GM12878 (cell line): Measurements from ENCODE around the gene ATP6V0D1. TPM values are rescaled to one million over a fixed set of nuclear protein-coding genes. Genes with fewer than 3 reads are reported as not detected.

ENCODE experiments used
- ATAC-seq: fragments of 200-7000 bp; cut with Tn5 transposase; 3 replicates; pipeline ENCODE4 v1.9.1; 2020; ENCODE audit warnings: mild to moderate bottlenecking, moderate library complexity
- BruUV-seq: library from RNA; stranded (reverse); fragments of 400-500 nt; replicated peaks from 2 replicates; lab custom pipeline; 2021; lab: Mats Ljungman, UMichigan
- CTCF ChIA-PET: fragments of 300-600 bp; sonication (Branson Sonifier 250); formaldehyde crosslinking; extraction: SDS; loops from one replicate; lab custom pipeline; 2021; ENCODE audit warnings: inconsistent platforms; lab: Yijun Ruan, JAX
- POLR2A ChIA-PET: fragments of 350-600 bp; formaldehyde crosslinking; extraction: SDS; loops from one replicate; lab custom pipeline; 2021; ENCODE audit warnings: inconsistent platforms; lab: Charles Lee
- RAD21 ChIA-PET: fragments of 300-600 bp; sonication (Branson Sonifier 250); formaldehyde crosslinking; loops from one replicate; lab custom pipeline; 2023; ENCODE audit warnings: antibody characterized with exemption; ENCODE audit not compliant: unreplicated experiment; lab: Charles Lee
- SMC1A ChIA-PET: fragments of 300-600 bp; sonication (Branson Sonifier 250); formaldehyde crosslinking; loops from one replicate; lab custom pipeline; 2023; ENCODE audit not compliant: unreplicated experiment, uncharacterized antibody; lab: Charles Lee
- DNase-seq: peaks from one replicate; pipeline ENCODE4 v3.0.0-alpha.2; 2011; ENCODE audit warnings: low read depth, low spot score
- FAIRE-seq: peaks from 3 replicates; lab custom pipeline; 2011; peaks lifted over from hg19 to GRCh38; lab: Jason Lieb, UNC
- H2AFZ ChIP-seq: 2 replicates; pipeline ENCODE4 v1.6.0; 2011; ENCODE audit warnings: low read depth, low read length, control low read depth; ENCODE audit not compliant: control insufficient read depth
- H3K27ac ChIP-seq: 2 replicates; pipeline ENCODE4 v1.5.1; 2011; ENCODE audit warnings: control low read depth; ENCODE audit not compliant: control insufficient read depth, insufficient read depth
- H3K27me3 ChIP-seq, 2 experiments: replicated peaks in 1 of 2; 2 replicates each; pipeline versions ENCODE4 v1.6.0 to v1.6.1; 2011; ENCODE audit warnings: low read length in 1 of 2; ENCODE audit not compliant: control insufficient read depth in 2 of 2, insufficient read depth in 2 of 2
- H3K36me3 ChIP-seq, 2 experiments: 2 replicates each; pipeline ENCODE4 v1.5.1; 2011; ENCODE audit warnings: low read length in 1 of 2; ENCODE audit not compliant: control insufficient read depth in 2 of 2, insufficient read depth in 2 of 2
- H3K4me1 ChIP-seq: 2 replicates; pipeline ENCODE4 v1.6.1; 2011; ENCODE audit warnings: mild to moderate bottlenecking, low read length, moderate library complexity, mixed read lengths; ENCODE audit not compliant: control insufficient read depth, insufficient read depth
- H3K4me2 ChIP-seq: 2 replicates; pipeline ENCODE4 v1.6.0; 2011; ENCODE audit warnings: control low read depth; ENCODE audit not compliant: control insufficient read depth, insufficient read depth
- H3K4me3 ChIP-seq: fragments of 200-600 bp; sonication (generic); 2 replicates; pipeline ENCODE4 v1.5.1; 2016
- H3K79me2 ChIP-seq: 2 replicates; pipeline ENCODE4 v1.6.0; 2011; ENCODE audit warnings: low read length; ENCODE audit not compliant: control insufficient read depth, insufficient read depth
- H3K9ac ChIP-seq: 2 replicates; pipeline ENCODE4 v1.8.0; 2011; ENCODE audit warnings: low read length, control low read depth, mixed read lengths; ENCODE audit not compliant: control insufficient read depth, insufficient read depth
- H3K9me3 ChIP-seq: replicated peaks from 3 replicates; pipeline ENCODE4 v1.5.1; 2011; ENCODE audit warnings: mild to moderate bottlenecking, low read length; ENCODE audit not compliant: control insufficient read depth, insufficient read depth
- H4K20me1 ChIP-seq: 2 replicates; pipeline ENCODE4 v1.6.0; 2011; ENCODE audit not compliant: control insufficient read depth, insufficient read depth
- IKZF1 ChIP-seq: fragments of 450-650 bp; conservative IDR thresholded peaks from 2 replicates; pipeline ENCODE4 v1.6.1; 2017; ENCODE audit warnings: antibody characterized with exemption, mild to moderate bottlenecking
- PBX3 ChIP-seq: IDR thresholded peaks from 2 replicates; pipeline ENCODE4 v1.6.1; 2011; ENCODE audit warnings: mild to moderate bottlenecking, low read depth, low read length, moderate library complexity; ENCODE audit not compliant: insufficient replicate concordance
- WGBS: methylation state at CpG from one replicate; pipeline ENCODE4 v1.1.6; 2016; ENCODE audit warnings: low lambda C conversion rate; ENCODE audit not compliant: insufficient replicate concordance, insufficient coverage; ENCODE audit errors: missing lambda C conversion rate; 5-methylcytosine and 5-hydroxymethylcytosine counted together
- in situ Hi-C: fragments of 300-500 bp; cut with MboI; formaldehyde crosslinking; loops from 9 replicates; pipeline ENCODE4 v1.14.3; 2018; ENCODE audit warnings: mixed read lengths
- intact Hi-C: fragments of 100-400 bp; cut with micrococcal nuclease; formaldehyde crosslinking; loops from one replicate; pipeline ENCODE4 v1.14.2; 2022; ENCODE audit not compliant: unreplicated experiment
- polyA plus RNA-seq, 11 experiments: library from polyadenylated mRNA; depleted of rRNA in 4 of 11; unstranded in 6 of 11; stranded (reverse) in 5 of 11; fragments of >200 nt; fragmentation: Nextera tagmentation in 4 of 11; fragmentation: Illumina TruSeq in 1 of 11; extraction: Ambion mirVana in 4 of 11; extraction: Trizol in 1 of 11; gene quantifications; 1 replicate in 1 of 11; 2 replicates in 10 of 11; pipeline versions ENCODE4 v1.2.1 to v1.2.3, GENCODE V29; 2011 to 2016; ENCODE audit warnings: inconsistent platforms in 2 of 11, missing spikeins in 2 of 11, low read depth in 1 of 11
- total RNA-seq, 4 experiments: library from RNA; depleted of rRNA in 3 of 4; stranded (reverse); fragments of >200 nt in 3 of 4; fragmentation: Illumina TruSeq in 1 of 4; extraction: Trizol in 1 of 4; gene quantifications; 2 replicates each; pipeline versions ENCODE4 v1.2.1 to v1.2.3, GENCODE V29; 2013 to 2021

ATP6V0D1 gene
- total and polyA plus RNA-seq, 10 of the 15 experiments (the other 5 are each of a cell fraction or from before 2014, with no cell fraction given), result 28.1 to 141 (median 70.3) TPM

GRCh38 chr16:67525176-67525860 is 44.4 kb upstream of the ATP6V0D1 start:
- SMC1A ChIA-PET, result interaction anchor here (0.9 to 2.1 kb wide), 2 partner anchors 10 to 194 kb away, joined by 3 to 4 read pairs; partner anchors contain the start of gene GFOD2
- H3K4me1 ChIP-seq, result peaks cover 18% of the 10 kb centered on the region
- no peaks in the 10 kb centered on the region for H4K20me1 ChIP-seq
- in situ Hi-C loops, result no loop called here
- RAD21 ChIA-PET, result interaction anchor here (0.6 to 1.5 kb wide), 3 partner anchors 11 to 142 kb away, joined by 3 to 4 read pairs (median 3); no protein-coding TSS in a partner anchor
- WGBS, result 68% methylated on average over 11 of the region's 11 CpGs
- no peak overlapping the region for H3K4me3 ChIP-seq
- H3K36me3 ChIP-seq, result no peaks in the 10 kb centered on the region
- no TSS peak for BruUV-seq
- H2AFZ ChIP-seq, result no peak overlapping the region
- no peaks in the 10 kb centered on the region for H3K27me3 ChIP-seq
- H3K9ac ChIP-seq, result no peak overlapping the region
- intact Hi-C loops, result loop anchor here (10.0 kb wide), 1 partner anchor 399 kb away; no protein-coding TSS in a partner anchor
- no peaks in the 10 kb centered on the region for H3K9me3 ChIP-seq
- CTCF ChIA-PET, result interaction anchor here (0.7 to 2.2 kb wide), 10 partner anchors 10 to 291 kb away, joined by 3 to 10 read pairs (median 4); partner anchors contain the start of genes C16orf86 and ENKD1
- no peaks in the 10 kb centered on the region; the same call in none of the 2 replicates for H3K79me2 ChIP-seq
- H3K27ac ChIP-seq, result no peak overlapping the region
- TF ChIP-seq IKZF1 (no peak), PBX3 (no peak)
- DNase-seq (no peak), ATAC-seq (no peak), FAIRE-seq (no peak)
- POLR2A ChIA-PET, result no interaction called here
- no peak overlapping the region for H3K4me2 ChIP-seq
